Ishikawa (cell line): ENCODE measurements around the gene PCID2.

Source experiments
- CEBPB ChIP-seq: IDR thresholded peaks from 2 replicates; pipeline ENCODE4 v1.6.1; 2012
- CREB1 ChIP-seq: IDR thresholded peaks from 2 replicates; pipeline ENCODE4 v1.6.1; 2012; ENCODE audit warnings: low read depth
- EGR1 ChIP-seq: IDR thresholded peaks from 2 replicates; pipeline ENCODE4 v1.6.1; 2012
- EP300 ChIP-seq: IDR thresholded peaks from 2 replicates; pipeline ENCODE4 v1.6.1; 2012; ENCODE audit warnings: borderline replicate concordance
- FOXM1 ChIP-seq: IDR thresholded peaks from 2 replicates; pipeline ENCODE4 v1.6.1; 2012; ENCODE audit warnings: low read depth, borderline replicate concordance
- MAX ChIP-seq: IDR thresholded peaks from 2 replicates; pipeline ENCODE4 v1.6.1; 2012
- NFIC ChIP-seq: IDR thresholded peaks from 2 replicates; pipeline ENCODE4 v1.6.1; 2012
- RAD21 ChIP-seq: IDR thresholded peaks from 2 replicates; pipeline ENCODE4 v1.6.1; 2012; ENCODE audit warnings: low read depth
- REST ChIP-seq: IDR thresholded peaks from 2 replicates; pipeline ENCODE4 v1.6.1; 2012; ENCODE audit warnings: low read depth, mild to moderate bottlenecking
- TAF1 ChIP-seq: IDR thresholded peaks from 2 replicates; pipeline ENCODE4 v1.6.1; 2012; ENCODE audit warnings: low read depth, mild to moderate bottlenecking
- TCF12 ChIP-seq: IDR thresholded peaks from 2 replicates; pipeline ENCODE4 v1.6.1; 2012; ENCODE audit warnings: low read depth
- YY1 ChIP-seq: IDR thresholded peaks from 2 replicates; pipeline ENCODE4 v1.6.1; 2012; ENCODE audit warnings: low read depth

- no peak for TF ChIP-seq MAX
- no peak for TF ChIP-seq FOXM1
- peak; percentile 82 for TF ChIP-seq YY1
- TF ChIP-seq EP300: no peak
- no peak for TF ChIP-seq NFIC
- no peak for TF ChIP-seq RAD21
- TF ChIP-seq REST: no peak
- no peak for TF ChIP-seq EGR1
- TF ChIP-seq TAF1: no peak; the same call in 1 of the 2 replicates
- no peak for TF ChIP-seq TCF12
- no peak for TF ChIP-seq CREB1
- TF ChIP-seq CEBPB: no peak
Measured at GRCh38 chr13:113209336-113209758, 878 bp upstream of the PCID2 start, which contains the start of gene CUL4A.
